SIG-M5 treated with dmso at 0.1 percent for 504 hours (cell line): ENCODE data around the gene DDX10.
"Not testable (repeated sequence)": the region's sequence is repeated elsewhere in the genome, so short reads cannot be mapped to it uniquely, and the experiment has no call there.

Experiments used
- DNase-seq: peaks from one replicate; lab custom pipeline; 2025; ENCODE audit not compliant: unreplicated experiment; lab: John Stamatoyannopoulos, UW

DDX10 gene

DNA sequence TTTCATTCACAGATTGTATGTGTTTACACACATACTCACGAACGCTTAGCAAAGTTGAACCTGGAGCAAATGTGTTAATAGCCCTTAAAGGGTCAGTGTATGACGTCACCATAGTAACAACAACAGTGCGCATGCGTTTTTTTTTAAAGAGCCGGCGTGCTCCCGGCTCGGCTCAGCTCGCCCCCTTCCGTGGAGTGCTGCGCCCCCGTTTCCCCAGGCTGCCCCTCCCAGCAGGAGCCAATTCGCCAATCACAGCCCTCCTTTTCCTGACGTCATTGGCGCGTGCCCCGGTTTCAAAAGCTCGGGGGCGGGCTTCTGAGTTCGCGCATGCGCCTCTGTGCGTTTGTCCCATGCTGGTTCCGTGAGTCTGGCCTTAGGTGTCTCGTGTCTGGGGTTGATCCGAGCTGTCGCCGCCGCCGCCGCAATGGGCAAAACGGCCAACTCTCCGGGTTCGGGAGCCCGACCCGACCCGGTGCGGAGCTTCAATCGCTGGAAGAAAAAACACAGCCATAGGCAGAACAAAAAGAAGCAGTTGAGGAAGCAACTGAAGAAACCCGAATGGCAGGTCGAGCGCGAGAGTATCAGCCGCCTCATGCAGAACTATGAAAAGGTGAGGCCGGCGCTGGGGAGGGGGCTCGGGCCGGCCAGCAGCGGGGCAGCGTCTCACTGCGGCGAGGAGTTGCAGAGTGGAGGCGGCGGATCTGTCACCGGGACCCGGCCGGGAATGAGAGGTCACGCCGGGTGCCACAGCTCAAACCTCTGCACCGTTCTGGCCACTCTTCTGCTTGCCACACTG lies at the start of gene DDX10:
Gene DDX10, plus strand, starts transcription at position 340 of the 796 bp plus-strand sequence. Its CDS starts 85 bp downstream, at position 425.
- DNase-seq = peak; percentile 94

GRCh38 chr11:108616549-108616948 lies 48.3 kb upstream of the DDX10 start:
- no peak for DNase-seq

- DNase-seq = no peak
Observed at GRCh38 chr11:108617055-108617454, 47.8 kb upstream of the DDX10 start.

DNA sequence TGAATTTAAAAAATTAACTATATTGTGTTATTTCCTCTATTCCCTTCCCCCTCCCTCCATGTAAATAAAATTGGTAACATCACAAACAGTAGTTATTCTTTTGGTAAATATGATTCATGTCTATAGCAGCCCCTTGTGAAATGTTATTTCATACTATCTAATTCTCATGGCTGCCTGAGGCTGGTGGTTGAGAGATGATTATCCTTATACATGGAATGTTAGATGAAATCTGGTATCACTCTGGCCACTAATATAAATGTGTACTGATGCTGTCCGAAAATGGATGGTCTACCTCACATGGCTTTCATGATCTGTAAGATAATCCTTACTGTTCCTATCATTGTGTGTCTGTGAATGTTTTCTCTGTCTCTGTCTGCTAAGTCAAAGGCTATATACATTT lies 46.3 kb upstream of the DDX10 start:
- no peak for DNase-seq

DNA sequence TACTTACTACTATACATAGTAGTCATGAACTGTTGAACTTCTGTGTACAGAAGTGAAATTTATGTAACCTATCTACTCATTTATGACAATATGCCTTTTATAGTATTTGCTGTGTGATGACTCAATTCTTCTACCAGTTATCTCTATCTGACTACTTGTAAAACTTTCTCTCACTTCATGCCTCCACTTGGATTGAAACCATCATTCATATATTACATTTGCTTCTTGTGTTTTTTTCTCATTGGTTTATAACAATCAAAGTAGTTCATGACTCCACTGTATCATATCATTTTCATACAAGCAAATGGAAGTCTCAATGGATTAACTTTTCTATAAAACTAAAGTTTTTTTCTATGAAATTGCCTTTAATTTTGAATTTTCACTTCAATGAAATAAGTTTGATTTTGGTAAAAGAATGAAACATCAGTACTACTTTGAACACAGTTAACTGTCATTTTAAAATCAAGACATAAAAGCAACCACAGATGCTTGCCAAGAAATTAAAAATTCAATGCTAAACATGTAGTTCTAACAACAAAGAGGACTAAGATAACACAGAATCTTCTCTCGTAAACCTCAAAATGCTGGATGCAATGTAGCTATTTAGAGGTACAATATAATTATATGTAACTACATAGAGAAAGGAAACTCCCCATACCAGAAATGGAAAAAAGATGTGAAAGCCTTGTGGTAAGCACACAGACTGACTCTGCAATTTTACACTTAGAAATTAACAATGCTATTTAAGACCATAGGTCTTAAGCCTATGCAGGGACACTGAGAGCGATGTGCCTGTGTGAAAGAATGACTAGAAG lies 43.7 kb upstream of the DDX10 start:
- peak; percentile 75 for DNase-seq

- no peak for DNase-seq
Observed at GRCh38 chr11:108622341-108622740, 42.5 kb upstream of the DDX10 start.

GRCh38 chr11:108624196-108624925 lies 40.5 kb upstream of the DDX10 start:
- no peak for DNase-seq

- DNase-seq = no peak
Observed at GRCh38 chr11:108628326-108628725, 36.5 kb upstream of the DDX10 start.

DNA sequence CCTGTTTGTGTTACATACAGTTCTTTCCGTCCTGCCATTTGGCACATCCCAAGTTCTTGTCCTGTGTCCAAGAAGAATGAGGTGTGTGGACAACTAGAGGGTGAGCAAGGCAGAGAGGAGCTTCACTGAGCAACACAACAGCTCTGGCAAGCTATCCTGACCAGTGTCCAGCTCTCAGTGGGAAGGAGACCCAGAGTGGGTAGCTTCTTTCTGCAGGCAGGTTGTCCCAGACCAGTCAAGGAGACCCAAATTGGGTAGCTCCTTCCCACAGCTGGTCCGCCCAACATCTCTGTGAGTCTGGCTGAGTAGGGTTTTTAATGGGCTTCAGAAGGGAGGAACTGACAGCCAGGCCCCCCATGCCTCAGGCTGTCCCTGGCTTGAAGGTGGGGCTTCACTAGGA lies 36.1 kb upstream of the DDX10 start:
- no peak for DNase-seq

- DNase-seq = no peak
Observed at GRCh38 chr11:108629274-108629673, 35.6 kb upstream of the DDX10 start.

DNA sequence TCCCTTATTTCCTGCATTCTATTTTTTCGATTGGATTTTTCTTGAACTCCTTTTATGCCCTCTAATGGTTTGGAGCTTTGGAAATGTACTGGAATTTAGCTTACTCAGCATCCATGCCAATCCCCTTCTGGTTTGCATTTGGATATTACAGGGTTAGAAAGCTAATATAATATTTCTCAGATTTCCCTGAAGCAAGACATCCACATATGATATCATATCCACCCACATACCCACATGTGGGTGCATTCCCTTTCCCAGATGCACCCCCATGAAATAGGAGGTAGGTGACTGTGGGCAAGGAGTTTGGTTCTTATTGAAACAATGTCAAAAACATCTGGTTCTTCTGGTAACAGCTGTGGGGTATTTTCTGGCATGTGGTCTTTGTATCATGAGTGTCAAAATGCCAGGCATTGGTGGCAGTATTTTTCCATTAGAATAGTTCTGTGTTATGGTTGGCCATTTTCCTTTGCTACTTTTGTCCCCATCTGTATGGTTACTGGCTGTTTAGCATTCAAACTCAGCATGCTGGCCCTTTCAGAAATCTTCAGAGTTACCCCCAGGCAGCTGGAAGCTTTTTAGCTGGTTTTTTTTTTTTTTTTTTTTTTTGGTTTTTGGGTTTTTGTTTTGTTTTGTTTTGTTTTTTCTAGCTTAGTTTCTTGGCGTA lies 32.7 kb upstream of the DDX10 start:
- no peak for DNase-seq

- DNase-seq = no peak
Observed at GRCh38 chr11:108635106-108635505, 29.8 kb upstream of the DDX10 start.

DNA sequence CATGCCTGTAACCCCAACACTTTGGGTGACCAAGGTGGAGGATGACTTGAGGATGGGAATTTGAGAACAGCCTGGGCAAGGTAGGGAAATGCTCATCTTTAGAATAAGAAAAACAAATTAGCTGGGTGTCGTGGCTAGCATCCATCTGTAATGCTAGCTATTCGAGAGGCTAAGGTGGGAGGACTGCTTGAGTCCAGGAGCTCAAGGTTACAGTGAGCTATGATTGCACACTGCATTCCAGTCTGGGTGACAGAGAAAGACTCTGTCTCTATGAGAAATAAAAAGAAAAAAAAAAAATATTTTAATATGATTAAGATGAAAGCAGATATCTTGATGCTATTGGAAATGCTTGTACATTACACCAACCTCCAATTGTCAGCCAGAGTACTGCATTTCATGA lies 28.6 kb upstream of the DDX10 start:
- DNase-seq = no peak

DNA sequence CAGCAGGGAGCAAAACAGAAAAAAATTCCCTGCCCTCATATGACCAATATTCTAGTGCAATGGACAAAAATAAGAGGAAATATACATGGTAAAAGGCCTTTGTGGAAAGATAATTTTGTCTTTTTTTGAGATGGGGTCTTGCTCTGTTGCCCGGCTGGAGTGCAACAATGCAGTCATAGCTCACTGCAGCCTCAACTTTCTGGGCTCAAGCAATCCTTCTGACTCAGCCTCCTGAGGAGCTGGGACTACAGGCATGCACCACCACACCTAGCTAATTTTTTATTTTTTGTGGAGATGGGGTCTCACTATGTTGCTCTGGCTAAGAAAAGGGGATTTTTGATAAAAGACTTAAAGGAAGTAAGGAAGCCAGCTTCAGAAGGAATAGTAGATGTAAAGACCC lies 25.7 kb upstream of the DDX10 start:
- no peak for DNase-seq

- not testable (repeated sequence) for DNase-seq
Observed at GRCh38 chr11:108641752-108642151, 23.1 kb upstream of the DDX10 start.

GRCh38 chr11:108643974-108644373 lies 20.9 kb upstream of the DDX10 start:
- DNase-seq = no peak

DNA sequence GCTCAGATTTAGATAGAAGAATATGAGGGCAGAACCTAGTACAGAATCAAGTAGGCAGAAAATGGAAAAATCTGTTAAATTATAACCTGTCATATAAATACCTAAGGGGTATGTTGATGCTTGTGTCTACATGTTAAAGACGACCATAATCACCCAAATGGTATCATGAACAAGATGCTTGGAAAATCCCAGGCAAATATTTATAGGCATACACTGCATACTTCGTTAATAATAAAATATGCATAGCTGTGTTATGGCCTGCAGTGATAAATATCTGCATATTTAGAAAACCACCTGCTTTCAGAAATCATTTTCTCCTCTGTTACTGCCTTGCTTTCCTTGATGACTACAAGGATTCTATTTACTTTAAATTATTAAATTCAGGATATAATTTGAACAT lies 18.9 kb upstream of the DDX10 start:
- no peak for DNase-seq

GRCh38 chr11:108647387-108647700 lies 17.5 kb upstream of the DDX10 start:
- no peak for DNase-seq

- peak; percentile 47 for DNase-seq
Observed at GRCh38 chr11:108647701-108648527, 17.0 kb upstream of the DDX10 start.

- DNase-seq = no peak
Observed at GRCh38 chr11:108648528-108648885, 16.4 kb upstream of the DDX10 start.
